GF-D8 (cell line): Measurements from ENCODE around the gene FAM217B.

ENCODE experiments used
- DNase-seq: peaks from one replicate; lab custom pipeline; 2025; lab: John Stamatoyannopoulos, UW

FAM217B gene

DNA sequence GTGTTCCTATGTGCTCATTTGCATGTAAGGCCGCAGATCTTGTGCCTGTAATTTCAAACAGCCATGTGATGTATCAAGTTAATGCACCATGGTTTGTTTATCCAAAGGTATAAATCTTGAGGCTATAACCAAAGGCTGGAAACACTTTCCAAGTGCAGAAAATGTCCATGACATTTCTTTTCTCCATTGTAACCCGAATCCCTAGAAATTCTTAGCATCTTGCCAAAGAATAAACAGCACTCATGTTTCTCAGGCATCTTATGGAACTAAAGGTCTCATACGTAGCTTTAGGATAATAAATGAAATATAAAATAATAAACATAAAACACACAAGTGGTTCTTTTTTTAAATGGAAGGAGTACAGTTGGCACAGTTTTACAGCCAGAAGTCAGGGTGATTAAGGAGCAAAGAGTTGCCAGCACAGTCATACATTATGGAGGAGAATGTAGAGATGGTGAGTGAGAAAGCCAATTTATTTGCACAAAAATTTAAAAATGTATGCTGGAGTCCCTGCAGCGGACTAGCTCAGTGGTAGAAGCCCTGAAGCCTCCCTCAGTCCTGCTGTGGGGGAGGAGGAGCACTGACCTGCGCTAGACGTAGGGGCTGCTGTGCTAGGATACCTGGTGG lies 36.1 kb downstream of the FAM217B start:
- DNase-seq, result no peak

DNA sequence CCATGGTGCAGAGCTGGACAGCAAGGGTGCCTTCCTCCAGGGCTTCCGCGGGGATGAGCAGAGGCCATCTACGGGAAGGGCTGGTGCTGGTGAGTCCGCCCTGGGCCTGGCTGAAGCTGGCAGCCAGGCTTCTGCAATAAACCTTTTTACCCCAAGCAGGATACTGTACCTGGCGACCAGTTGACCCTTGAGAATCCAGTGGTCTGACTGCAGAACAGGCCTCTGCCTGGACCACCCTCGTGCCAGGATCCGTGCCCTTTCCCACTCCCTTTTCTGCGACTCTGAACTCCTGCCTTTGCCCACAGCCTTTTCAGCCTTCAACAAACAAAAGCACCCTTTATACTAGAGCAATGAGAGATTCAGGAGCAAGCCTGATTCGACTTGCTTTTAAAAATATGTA lies 36.9 kb downstream of the FAM217B start:
- DNase-seq, result no peak

DNA sequence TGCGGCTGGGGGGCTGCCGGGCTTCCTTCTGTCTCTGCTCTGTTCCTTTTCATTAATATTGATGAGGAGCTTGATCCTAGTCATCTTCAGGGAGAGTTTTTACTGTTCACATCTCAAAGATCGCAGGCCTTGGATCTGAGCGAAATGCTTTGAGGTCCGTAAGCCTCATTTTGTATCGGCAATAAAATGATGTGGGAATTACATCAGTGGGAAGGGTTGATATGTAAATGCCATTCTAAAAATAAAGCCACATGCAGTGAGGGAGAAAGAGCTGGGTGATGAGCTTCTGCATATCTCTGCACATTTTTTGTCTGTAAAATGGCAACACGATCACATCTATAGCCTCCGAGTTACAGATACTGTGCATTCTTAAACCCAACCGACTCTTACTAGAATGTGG lies 42.9 kb downstream of the FAM217B start:
- no peak for DNase-seq

DNA sequence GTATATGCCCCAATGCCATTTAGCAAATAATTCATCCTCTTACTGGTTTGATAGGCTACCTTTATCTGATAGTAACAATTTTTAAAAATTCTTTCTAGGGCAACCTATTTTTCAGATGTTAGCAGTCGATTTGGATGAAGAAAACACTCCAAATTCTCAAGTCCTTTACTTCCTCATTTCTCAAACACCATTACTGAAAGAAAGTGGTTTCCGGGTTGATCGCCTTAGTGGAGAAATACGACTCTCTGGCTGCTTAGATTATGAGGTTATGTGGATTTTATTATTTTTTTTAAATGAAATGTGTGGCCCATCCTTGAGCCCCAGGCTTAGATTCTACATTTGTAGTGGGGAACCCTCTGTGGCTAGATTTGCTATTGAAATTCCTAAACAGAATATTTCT lies 44.4 kb downstream of the FAM217B start:
- peak; percentile 79 for DNase-seq

DNA sequence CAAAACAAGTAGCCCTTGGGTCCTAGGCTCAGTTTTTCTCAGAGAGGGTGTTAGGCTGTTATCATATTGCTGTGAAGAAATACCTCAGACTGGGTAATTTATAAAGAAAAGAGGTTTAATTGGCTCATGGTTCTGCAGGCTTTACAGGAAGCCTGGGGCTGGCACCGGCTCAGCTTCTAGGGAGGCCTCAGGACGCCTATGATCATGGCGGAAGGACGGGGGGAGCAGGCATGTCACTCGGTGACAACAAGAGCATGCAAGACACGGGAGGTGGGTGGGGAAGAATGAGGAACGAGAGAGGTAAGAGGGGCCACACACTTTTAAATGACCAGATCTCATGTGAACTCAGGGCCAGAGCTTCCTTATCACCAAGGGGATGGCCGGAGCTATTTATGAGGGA lies 45.0 kb downstream of the FAM217B start:
- DNase-seq, result no peak

DNA sequence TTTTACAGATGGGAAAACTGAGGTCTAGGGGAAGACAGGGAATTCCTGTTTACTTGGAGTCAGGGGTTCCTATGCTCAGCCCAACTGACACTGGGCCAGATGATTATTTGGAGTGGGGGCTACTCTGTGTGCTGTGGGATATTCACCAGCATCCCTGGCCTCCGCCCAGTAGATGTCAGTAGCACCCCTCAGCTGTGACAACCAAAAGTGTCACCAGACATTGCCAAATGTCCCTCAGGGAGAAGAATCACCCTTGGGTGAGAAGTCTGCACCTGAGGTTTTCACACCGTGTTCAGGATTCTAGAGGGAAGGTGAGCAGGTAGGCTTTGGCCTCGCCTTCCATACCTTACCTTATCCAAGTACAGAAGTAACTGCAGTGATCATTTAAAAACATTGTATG lies 45.7 kb downstream of the FAM217B start:
- DNase-seq, result no peak

DNA sequence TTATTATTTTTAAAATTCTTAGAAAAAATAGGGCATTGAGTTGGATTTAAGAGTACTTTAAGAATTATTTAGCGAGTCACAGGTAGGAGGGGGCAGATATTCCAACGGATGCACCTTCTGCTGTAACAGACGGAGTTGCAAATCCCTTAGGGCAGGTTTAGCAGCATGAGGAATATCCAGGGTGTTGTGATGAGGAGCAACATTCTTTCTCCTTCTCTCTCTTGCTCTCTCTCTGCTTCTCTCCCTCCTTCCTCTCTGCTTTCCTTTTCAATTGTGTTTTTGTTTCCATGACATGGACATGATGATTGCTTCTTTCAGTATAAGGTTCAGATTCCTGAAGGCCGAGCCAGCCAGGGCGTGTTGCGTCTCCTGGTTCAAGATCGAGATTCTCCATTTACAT lies 46.9 kb downstream of the FAM217B start:
- DNase-seq, result no peak

DNA sequence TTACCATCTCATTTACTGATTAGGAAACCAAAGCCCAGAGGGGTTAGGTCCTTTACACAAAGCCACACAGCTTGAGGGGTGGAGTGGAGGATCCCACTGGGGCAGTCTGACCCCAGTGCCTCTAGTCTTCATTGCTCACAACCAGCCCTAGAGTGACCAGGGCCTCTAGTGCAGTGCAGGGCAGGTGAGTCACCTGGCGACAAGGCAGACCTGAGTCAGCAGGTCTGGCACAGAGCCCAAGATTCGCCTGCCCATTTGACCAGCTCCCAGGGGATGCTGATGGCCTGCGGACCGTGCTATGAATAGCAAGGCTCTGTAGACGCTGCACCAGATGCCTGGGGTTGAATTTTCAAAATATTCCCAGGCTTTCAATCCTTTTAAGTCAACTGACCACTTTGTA lies 48.0 kb downstream of the FAM217B start:
- DNase-seq, result no peak

DNA sequence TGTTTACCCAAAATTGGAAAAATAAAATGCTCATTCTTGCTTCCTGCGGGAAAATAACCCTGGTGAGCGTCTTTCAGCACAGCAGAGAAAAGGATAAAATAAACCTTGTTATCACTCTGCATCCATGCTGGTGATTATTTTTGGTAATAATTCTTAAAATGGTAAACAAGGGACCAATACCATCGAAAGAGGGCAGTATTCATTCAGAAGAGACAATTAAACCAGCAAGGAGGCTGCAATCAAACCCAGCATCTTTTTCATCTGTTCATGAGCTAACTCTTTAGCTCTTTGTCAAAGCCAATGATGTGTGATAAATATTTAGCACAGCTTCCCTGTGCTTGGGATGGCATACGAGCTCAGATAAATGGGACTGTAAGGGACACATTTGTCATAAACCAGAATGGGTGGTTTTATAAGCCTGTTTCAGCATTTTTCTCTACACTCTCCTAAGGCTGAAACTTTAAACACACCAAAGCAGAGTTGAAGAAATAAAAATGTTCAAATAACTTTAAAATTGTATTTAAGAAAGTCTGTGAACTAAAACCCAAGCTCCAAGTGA lies 52.4 kb downstream of the FAM217B start:
- DNase-seq, result peak; percentile 56

DNA sequence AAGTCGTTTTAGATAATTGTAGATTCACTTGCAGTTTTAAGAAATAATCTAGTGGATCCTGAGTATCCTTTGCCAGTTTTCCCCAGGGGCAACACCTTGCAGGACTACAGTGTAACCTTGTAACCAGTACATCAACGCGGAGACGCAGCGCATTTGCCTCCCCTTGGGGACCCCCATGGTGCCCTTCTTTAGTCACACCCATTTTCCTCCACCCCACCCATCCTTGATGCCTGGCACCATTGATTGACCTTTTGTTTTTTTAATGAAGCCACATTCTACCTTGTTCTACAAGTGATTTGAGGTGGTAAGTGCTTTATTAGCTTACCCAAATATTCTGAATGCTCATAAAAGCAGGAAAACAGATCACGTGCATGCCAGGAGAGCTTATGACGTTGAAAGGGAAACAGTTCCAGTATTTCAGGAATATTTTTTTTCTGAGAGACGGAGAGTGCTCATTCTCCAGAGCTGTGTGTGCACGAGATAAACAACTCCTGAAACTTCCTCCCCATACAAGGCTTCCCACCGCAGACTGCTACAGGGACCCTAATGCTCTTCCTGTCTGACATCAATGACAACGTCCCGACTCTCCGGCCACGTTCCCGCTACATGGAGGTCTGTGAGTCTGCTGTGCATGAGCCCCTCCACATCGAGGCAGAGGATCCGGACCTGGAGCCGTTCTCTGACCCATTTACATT lies 53.7 kb downstream of the FAM217B start:
- DNase-seq, result peak; percentile 27

DNA sequence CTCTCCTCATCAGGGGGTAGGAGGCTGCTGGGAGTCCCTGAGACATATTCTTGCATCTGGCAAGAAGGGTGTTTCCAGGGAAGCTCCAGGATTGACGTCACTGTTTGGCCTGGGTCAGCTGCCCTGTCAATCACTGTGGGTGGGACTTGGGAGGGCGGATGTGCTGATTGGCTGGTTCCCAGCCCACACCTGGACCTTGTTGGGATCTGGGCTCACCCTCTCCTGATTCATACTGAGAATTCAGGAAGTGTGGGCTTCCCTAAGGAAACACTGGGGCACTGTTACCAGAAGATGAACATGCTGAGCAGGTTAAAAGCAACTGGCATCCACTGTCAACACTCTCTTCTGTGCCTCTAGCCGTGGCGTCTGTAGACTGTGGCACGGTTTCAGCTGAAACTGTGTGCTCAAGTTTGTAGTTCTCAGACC lies 54.5 kb downstream of the FAM217B start:
- no peak for DNase-seq

DNA sequence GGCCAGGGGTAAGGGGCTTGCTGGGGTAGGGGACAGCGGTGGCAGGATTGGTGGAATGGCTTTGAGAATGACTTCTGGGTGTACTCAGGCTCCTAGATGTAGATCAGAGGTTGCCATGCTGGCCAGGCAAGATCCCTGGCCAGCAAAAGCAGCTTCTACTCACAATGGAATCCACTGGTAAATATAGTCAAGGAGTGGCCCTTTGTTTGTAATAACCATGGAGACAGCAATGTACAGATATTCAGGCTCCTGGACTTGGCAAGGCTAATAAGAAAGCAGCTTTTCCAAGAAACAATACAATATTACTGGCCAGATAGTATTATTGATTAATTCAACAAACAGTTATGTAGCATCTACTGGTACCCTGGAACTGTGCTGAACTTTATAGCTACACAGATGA lies 55.9 kb downstream of the FAM217B start:
- DNase-seq, result no peak

DNA sequence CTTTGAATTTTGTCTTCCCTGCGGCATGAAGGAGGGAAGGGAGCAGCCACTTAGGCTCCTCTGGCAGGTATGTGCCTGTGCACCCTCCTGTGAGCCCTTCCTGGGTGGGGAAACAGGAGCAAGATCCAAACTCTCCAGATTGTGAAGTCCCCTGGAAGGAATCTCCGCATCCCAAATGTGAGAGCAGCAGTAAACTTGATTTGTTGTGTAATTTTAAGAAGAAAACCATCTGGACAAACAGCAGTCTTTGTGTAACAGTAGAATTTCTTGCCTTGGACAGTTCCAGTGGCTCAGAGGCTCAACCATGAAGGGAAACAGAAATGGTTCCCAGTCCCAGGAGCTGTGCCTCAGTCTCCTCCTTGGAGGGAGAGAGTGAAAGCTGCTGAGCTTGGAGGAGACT lies 57.7 kb downstream of the FAM217B start:
- DNase-seq, result no peak
